Sigmoid colon (tissue), 3 donors: Measurements from ENCODE around the gene TCERG1L.

ENCODE experiments used
- CTCF ChIP-seq, 4 experiments: fragments of 450-650 bp in 3 of 4; fragments of 200-600 bp in 1 of 4; IDR thresholded peaks; one replicate each; pipeline ENCODE4 v1.5.1; 2016 to 2019; ENCODE audit warnings: antibody characterized with exemption in 4 of 4, mild to moderate bottlenecking in 3 of 4, moderate library complexity in 2 of 4
- POLR2A ChIP-seq, 2 donors: fragments of 450-650 bp; IDR thresholded peaks; one replicate each; pipeline ENCODE4 v1.6.1; 2016; ENCODE audit warnings: antibody characterized with exemption in 2 of 2, mild to moderate bottlenecking in 2 of 2, moderate library complexity in 2 of 2

DNA sequence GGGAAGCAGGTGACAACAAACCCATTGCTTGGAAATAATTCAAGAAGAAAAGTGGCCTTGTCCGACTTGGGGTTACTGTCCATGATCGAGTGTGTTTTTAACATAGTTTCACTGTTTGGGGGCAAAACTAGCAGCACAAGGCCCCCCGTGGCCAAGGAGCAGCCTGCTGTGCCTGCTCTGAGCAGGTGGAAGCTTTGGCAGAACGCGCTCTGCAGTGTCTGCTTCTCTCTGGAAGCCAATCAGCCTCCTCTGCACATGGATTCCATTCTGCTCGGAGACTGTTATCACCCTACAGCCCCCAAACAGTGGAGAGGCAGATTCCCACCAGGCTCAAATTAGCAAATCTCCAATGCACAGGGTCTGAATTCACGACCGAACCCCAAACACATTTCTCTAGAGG, 7.3 kb upstream of the TCERG1L start:
- no peak for TF ChIP-seq CTCF (IDR thresholded peaks at IDR 0.05)
- no peak for TF ChIP-seq POLR2A (IDR thresholded peaks at IDR 0.05)
